Astrocyte (in vitro differentiated cells and primary cell): ENCODE data around the gene HIC1. TPM values are rescaled to one million over a fixed set of nuclear protein-coding genes. Genes with fewer than 3 reads are reported as not detected.

Source experiments
- DNase-seq: peaks from one replicate; pipeline ENCODE4 v3.0.0-alpha.2; 2010; ENCODE audit warnings: low read depth
- FAIRE-seq: peaks from 2 replicates; lab custom pipeline; 2011; peaks lifted over from hg19 to GRCh38; lab: Jason Lieb, UNC
- H2AFZ ChIP-seq: 2 replicates; pipeline ENCODE4 v1.6.0; 2012; ENCODE audit warnings: low read depth, low read length, inconsistent platforms
- H3K27ac ChIP-seq: 2 replicates; pipeline ENCODE4 v1.5.1; 2011; ENCODE audit warnings: low read depth, low read length, inconsistent platforms
- H3K27me3 ChIP-seq: 2 replicates; pipeline ENCODE4 v1.6.0; 2011; ENCODE audit warnings: low read length, inconsistent platforms; ENCODE audit not compliant: insufficient read depth
- H3K36me3 ChIP-seq: 2 replicates; pipeline ENCODE4 v1.5.1; 2011; ENCODE audit warnings: low read length, inconsistent platforms; ENCODE audit not compliant: insufficient read depth
- H3K4me1 ChIP-seq: 2 replicates; pipeline ENCODE4 v1.5.1; 2011; ENCODE audit warnings: low read length, inconsistent platforms; ENCODE audit not compliant: insufficient read depth
- H3K4me2 ChIP-seq: 2 replicates; pipeline ENCODE4 v1.6.0; 2012; ENCODE audit warnings: low read length, inconsistent platforms
- H3K4me3 ChIP-seq: 2 replicates; pipeline ENCODE4 v1.5.1; 2011; ENCODE audit warnings: low read depth, mild to moderate bottlenecking, low read length, inconsistent platforms; ENCODE audit not compliant: insufficient read depth
- H3K79me2 ChIP-seq: 2 replicates; pipeline ENCODE4 v1.6.0; 2012; ENCODE audit warnings: mild to moderate bottlenecking, low read length, inconsistent platforms; ENCODE audit not compliant: insufficient read depth
- H3K9ac ChIP-seq: 2 replicates; pipeline ENCODE4 v1.6.0; 2012; ENCODE audit warnings: mild to moderate bottlenecking, low read length, inconsistent platforms
- H3K9me3 ChIP-seq: 2 replicates; pipeline ENCODE4 v1.5.1; 2012; ENCODE audit warnings: low read depth, mild to moderate bottlenecking, low read length, inconsistent platforms; ENCODE audit not compliant: insufficient read depth
- H4K20me1 ChIP-seq: 2 replicates; pipeline ENCODE4 v1.6.0; 2012; ENCODE audit warnings: low read length, inconsistent platforms; ENCODE audit not compliant: insufficient read depth
- H3K27ac Mint-ChIP-seq: one replicate; pipeline ENCODE4 v1.8.0; 2021; ENCODE audit warnings: mild to moderate bottlenecking, mixed read lengths; ENCODE audit not compliant: unreplicated experiment
- H3K27me3 Mint-ChIP-seq: one replicate; pipeline ENCODE4 v1.8.0; 2021; ENCODE audit warnings: low read depth, mixed read lengths; ENCODE audit not compliant: unreplicated experiment
- H3K36me3 Mint-ChIP-seq: one replicate; pipeline ENCODE4 v1.8.0; 2021; ENCODE audit warnings: low read depth, mixed read lengths; ENCODE audit not compliant: unreplicated experiment
- H3K4me1 Mint-ChIP-seq: one replicate; pipeline ENCODE4 v1.8.0; 2021; ENCODE audit warnings: low read depth, mixed read lengths; ENCODE audit not compliant: unreplicated experiment
- H3K4me3 Mint-ChIP-seq: one replicate; pipeline ENCODE4 v1.8.0; 2021; ENCODE audit warnings: mild to moderate bottlenecking, moderate library complexity, mixed read lengths; ENCODE audit not compliant: unreplicated experiment
- H3K9me3 Mint-ChIP-seq: one replicate; pipeline ENCODE4 v1.8.0; 2021; ENCODE audit warnings: mild to moderate bottlenecking, mixed read lengths; ENCODE audit not compliant: unreplicated experiment
- CTCF ChIP-seq: IDR thresholded peaks from 2 replicates; pipeline ENCODE4 v1.5.1; 2011; ENCODE audit warnings: low read depth, mild to moderate bottlenecking, inconsistent platforms, low read length, moderate library complexity; ENCODE audit not compliant: insufficient read depth
- EZH2 ChIP-seq: IDR thresholded peaks from 2 replicates; pipeline ENCODE4 v1.6.1; 2012; ENCODE audit warnings: mild to moderate bottlenecking, low read length, inconsistent platforms; ENCODE audit not compliant: insufficient read depth
- total RNA-seq: library from RNA; stranded (reverse); gene quantifications from 2 replicates; pipeline ENCODE4 v1.2.1, GENCODE V29; 2021

Gene HIC1
- total RNA-seq, 1 donor from 2014 or later: 9.0 TPM

DNA sequence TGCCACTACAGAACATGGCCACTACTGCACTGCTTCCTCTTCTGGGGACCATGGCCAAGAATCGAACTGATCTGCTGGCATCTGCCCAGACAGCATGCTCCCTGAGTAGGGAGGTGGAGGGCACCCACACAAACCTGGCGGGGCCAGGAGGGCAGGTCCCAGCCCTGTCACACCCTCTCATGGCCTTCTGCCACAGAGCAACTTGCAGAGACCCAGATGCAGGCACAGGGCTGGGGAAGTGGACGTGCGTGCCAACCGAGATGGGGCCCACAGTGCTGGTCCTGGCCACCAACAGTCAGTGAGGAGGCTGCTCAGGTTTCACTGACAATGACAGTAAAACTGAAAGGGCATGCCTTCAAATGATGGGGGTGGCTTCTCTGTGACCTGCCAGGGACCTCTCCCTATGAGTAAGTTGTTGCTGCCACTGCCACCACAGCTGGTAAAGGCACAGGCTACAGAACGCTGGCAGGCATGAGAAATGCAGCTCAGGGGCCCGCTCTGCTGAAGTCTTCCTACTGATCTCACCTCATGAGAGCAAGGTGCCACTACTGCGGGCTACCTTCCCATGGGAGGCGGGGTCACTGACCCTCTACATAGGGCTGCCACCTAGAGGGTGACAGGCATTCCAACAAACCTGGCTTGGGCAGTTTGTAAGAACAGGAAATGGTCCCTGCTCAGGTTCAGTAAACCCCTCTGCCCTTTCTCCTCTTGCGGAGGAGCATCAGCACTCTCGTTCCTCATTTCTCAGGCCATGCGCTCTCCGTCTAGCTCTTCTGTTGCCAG is 15.5 kb downstream of the HIC1 start:
- Histone ChIP-seq H3K36me3 (no peaks in the 10 kb centered on the region), H2AFZ (no peak overlapping the region), H3K27me3 (no peaks in the 10 kb centered on the region), H3K9ac (peak overlapping the region; percentile 68), H3K27ac (peak overlapping the region; percentile 99), H3K4me3 (no peak overlapping the region), H3K4me1 (peaks cover 67% of the 10 kb centered on the region), H3K4me2 (no peak overlapping the region), H3K79me2 (peaks cover 11% of the 10 kb centered on the region), H3K9me3 (no peaks in the 10 kb centered on the region), H4K20me1 (no peaks in the 10 kb centered on the region)
- H3K27me3 Mint-ChIP-seq: no peaks in the 10 kb centered on the region
- TF ChIP-seq CTCF (no peak), EZH2 (no peak)
- DNase-seq (no peak), FAIRE-seq (no peak)
- peaks cover 32% of the 10 kb centered on the region for H3K36me3 Mint-ChIP-seq
- no peak overlapping the region for H3K4me3 Mint-ChIP-seq
- H3K4me1 Mint-ChIP-seq: peaks cover 54% of the 10 kb centered on the region
- peak overlapping the region; percentile 75 for H3K27ac Mint-ChIP-seq
- H3K9me3 Mint-ChIP-seq: no peaks in the 10 kb centered on the region

DNA sequence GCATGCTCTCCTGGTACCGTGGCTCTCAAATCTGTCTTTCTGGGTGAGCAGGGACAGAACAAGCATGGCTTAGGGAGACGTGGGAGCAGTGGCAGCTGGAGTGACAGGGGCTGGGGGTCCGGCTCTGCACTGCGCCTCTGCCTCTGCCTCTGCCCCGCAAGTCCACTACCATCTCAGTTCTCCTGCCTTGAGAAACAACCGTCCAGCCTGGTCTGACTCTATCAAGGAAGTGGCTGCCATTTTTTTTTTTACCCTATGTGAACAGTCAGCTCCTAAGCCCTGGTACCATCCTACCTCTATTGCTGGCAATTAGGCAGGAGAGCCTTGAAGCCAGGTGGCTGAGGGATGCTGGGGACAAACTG is 16.1 kb downstream of the HIC1 start:
- no peaks in the 10 kb centered on the region for H3K9me3 ChIP-seq
- Mint-ChIP-seq H3K36me3 (peaks cover 29% of the 10 kb centered on the region), H3K4me3 (no peak overlapping the region), H3K27ac (peak overlapping the region; percentile 75), H3K27me3 (no peaks in the 10 kb centered on the region), H3K9me3 (no peaks in the 10 kb centered on the region), H3K4me1 (peaks cover 51% of the 10 kb centered on the region)
- H4K20me1 ChIP-seq: no peaks in the 10 kb centered on the region
- peak overlapping the region; percentile 99 for H3K27ac ChIP-seq
- FAIRE-seq: no peak
- no peak overlapping the region for H2AFZ ChIP-seq
- peak overlapping the region; percentile 68 for H3K9ac ChIP-seq
- no peak overlapping the region for H3K4me3 ChIP-seq
- peaks cover 67% of the 10 kb centered on the region for H3K4me1 ChIP-seq
- no peaks in the 10 kb centered on the region for H3K27me3 ChIP-seq
- no peak for TF ChIP-seq EZH2
- no peak for TF ChIP-seq CTCF
- DNase-seq: no peak
- H3K79me2 ChIP-seq: peaks cover 7% of the 10 kb centered on the region
- H3K36me3 ChIP-seq: no peaks in the 10 kb centered on the region
- peak overlapping the region; percentile 57 for H3K4me2 ChIP-seq
